ENCODE data around the gene TPPP2.

DNA sequence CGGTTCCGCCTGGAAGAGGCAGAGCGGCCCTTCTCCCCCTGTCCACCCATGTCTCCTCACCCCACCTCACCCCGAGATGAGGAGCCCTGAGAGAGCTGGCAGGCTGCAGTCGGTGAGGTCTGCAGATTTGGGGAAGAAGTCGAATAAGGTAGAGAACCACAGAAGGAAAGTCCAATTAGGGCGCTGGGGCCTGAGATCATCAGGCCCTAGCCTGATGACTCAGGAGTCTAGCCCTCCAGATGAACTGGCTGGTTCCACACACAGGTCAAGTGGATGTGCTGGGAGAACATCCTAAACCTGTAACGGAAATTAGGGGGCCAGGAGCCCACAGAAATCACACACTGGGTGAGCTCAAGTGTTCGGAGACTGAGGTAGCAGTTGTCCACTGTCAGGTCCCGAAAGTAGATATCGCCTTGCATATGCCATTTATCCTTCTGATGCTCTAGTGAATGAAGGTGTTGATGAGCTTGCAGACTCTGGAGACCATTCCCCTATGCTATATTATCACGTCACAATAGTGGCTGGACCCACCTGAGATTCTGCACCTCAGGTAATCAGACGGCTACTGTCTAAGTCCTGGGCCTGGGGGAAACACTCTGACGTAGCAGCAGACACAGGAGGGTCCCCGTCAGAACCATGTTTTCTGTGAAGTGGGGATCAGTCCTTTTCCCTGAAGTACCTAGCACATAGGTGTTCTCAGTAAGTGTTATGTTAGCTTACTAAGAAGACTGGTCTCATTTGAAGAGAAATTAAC lies 41.1 kb upstream of the TPPP2 start:
- TF ChIP-seq, protein P1, sequence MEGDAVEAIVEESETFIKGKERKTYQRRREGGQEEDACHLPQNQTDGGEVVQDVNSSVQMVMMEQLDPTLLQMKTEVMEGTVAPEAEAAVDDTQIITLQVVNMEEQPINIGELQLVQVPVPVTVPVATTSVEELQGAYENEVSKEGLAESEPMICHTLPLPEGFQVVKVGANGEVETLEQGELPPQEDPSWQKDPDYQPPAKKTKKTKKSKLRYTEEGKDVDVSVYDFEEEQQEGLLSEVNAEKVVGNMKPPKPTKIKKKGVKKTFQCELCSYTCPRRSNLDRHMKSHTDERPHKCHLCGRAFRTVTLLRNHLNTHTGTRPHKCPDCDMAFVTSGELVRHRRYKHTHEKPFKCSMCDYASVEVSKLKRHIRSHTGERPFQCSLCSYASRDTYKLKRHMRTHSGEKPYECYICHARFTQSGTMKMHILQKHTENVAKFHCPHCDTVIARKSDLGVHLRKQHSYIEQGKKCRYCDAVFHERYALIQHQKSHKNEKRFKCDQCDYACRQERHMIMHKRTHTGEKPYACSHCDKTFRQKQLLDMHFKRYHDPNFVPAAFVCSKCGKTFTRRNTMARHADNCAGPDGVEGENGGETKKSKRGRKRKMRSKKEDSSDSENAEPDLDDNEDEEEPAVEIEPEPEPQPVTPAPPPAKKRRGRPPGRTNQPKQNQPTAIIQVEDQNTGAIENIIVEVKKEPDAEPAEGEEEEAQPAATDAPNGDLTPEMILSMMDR (IDR thresholded peaks at IDR 0.05; ENCODE audit: poor library complexity, severe bottlenecking): no peak
- TF ChIP-seq TAF1 (IDR thresholded peaks at IDR 0.05; ENCODE audit: low read depth) (no peak), EZH2 (IDR thresholded peaks at IDR 0.05; ENCODE audit: borderline replicate concordance, insufficient read depth, low read length, poor library complexity, severe bottlenecking) (no peak), RAD21 (conservative IDR thresholded peaks at IDR 0.05) (no peak), POLR2AphosphoS5 (IDR thresholded peaks at IDR 0.05) (no peak), SMC3 (conservative IDR thresholded peaks at IDR 0.05; ENCODE audit: poor library complexity) (no peak), MXI1 (conservative IDR thresholded peaks at IDR 0.05; ENCODE audit: poor library complexity, severe bottlenecking) (no peak)
- TF ChIP-seq, protein P2, sequence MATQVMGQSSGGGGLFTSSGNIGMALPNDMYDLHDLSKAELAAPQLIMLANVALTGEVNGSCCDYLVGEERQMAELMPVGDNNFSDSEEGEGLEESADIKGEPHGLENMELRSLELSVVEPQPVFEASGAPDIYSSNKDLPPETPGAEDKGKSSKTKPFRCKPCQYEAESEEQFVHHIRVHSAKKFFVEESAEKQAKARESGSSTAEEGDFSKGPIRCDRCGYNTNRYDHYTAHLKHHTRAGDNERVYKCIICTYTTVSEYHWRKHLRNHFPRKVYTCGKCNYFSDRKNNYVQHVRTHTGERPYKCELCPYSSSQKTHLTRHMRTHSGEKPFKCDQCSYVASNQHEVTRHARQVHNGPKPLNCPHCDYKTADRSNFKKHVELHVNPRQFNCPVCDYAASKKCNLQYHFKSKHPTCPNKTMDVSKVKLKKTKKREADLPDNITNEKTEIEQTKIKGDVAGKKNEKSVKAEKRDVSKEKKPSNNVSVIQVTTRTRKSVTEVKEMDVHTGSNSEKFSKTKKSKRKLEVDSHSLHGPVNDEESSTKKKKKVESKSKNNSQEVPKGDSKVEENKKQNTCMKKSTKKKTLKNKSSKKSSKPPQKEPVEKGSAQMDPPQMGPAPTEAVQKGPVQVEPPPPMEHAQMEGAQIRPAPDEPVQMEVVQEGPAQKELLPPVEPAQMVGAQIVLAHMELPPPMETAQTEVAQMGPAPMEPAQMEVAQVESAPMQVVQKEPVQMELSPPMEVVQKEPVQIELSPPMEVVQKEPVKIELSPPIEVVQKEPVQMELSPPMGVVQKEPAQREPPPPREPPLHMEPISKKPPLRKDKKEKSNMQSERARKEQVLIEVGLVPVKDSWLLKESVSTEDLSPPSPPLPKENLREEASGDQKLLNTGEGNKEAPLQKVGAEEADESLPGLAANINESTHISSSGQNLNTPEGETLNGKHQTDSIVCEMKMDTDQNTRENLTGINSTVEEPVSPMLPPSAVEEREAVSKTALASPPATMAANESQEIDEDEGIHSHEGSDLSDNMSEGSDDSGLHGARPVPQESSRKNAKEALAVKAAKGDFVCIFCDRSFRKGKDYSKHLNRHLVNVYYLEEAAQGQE (IDR thresholded peaks at IDR 0.05; ENCODE audit: borderline replicate concordance): no peak

Measured in neural cell (in vitro differentiated cells).